HL-60 (cell line): ENCODE results near the gene PDPN.

Source experiments
- DNase-seq, 2 experiments: peaks; one replicate each; pipeline ENCODE4 v3.0.0-alpha.2; 2010 to 2020; ENCODE audit warnings: low read depth in 1 of 2, low spot score in 1 of 2
- H3K27ac ChIP-seq: fragments of 250-450 bp; sonication (Bioruptor Pico); replicated peaks from 2 replicates; pipeline ENCODE4 v1.5.1; 2020; ENCODE audit warnings: mild to moderate bottlenecking, moderate library complexity
- H3K27me3 ChIP-seq: fragments of 250-450 bp; sonication (Bioruptor Pico); 2 replicates; pipeline ENCODE4 v1.5.1; 2021; ENCODE audit warnings: mild to moderate bottlenecking, moderate library complexity; ENCODE audit not compliant: insufficient read depth, poor library complexity, severe bottlenecking
- H3K4me3 ChIP-seq: replicated peaks from 2 replicates; pipeline ENCODE4 v1.5.1; 2011; ENCODE audit warnings: mild to moderate bottlenecking, control low read depth, low read length; ENCODE audit not compliant: insufficient read depth
- GABPA ChIP-seq: IDR thresholded peaks from 2 replicates; pipeline ENCODE4 v1.6.1; 2012; ENCODE audit warnings: low read depth
- POLR2AphosphoS5 ChIP-seq: IDR thresholded peaks from 2 replicates; pipeline ENCODE4 v1.6.1; 2012; ENCODE audit warnings: low read depth
- SPI1 ChIP-seq: IDR thresholded peaks from 2 replicates; pipeline ENCODE4 v1.6.1; 2012; ENCODE audit warnings: low read depth, mild to moderate bottlenecking, borderline replicate concordance
- long read RNA-seq: library from polyadenylated mRNA; unstranded; transcript quantifications from one replicate; pipeline ENCODE4 v2.0.0, GENCODE V29; 2020
- TF ChIP-seq, protein P1 (sequence below): IDR thresholded peaks from one replicate; pipeline ENCODE4 v1.5.1; 2011; ENCODE audit warnings: low read length, control low read depth, inconsistent platforms; ENCODE audit not compliant: insufficient read depth
- TF ChIP-seq, protein P2 (sequence below): IDR thresholded peaks from 2 replicates; pipeline ENCODE4 v1.6.1; 2012; ENCODE audit warnings: low read depth; ENCODE audit not compliant: insufficient replicate concordance

Gene PDPN, protein sequence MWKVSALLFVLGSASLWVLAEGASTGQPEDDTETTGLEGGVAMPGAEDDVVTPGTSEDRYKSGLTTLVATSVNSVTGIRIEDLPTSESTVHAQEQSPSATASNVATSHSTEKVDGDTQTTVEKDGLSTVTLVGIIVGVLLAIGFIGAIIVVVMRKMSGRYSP
- long read RNA-seq = 0 reads

DNA sequence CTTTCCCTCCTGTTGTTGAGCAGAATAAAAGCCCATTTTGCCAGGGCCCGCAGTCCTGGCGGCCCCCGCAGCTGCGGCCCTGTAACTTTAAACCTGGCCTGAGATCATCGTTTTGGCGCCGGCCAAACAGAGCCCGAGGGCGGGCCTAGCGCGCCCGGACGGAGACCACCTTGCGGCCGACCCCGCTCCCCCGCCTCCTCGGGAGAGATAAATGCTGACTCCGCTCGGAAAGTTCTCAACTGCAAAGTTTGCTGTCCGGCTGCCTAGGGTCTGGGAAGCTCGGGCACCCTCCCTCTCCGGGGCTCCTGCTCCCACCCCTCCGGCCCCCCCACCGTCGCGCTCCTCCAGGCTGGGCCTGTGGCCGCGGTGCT, at the start of gene PDPN:
Gene PDPN (plus strand): TSS at position 238 of the 371 bp plus-strand sequence. CDS start 202 bp downstream, outside the sequence.
- TF ChIP-seq SPI1 (no peak), GABPA (no peak), POLR2AphosphoS5 (no peak)
- TF ChIP-seq, protein P1, sequence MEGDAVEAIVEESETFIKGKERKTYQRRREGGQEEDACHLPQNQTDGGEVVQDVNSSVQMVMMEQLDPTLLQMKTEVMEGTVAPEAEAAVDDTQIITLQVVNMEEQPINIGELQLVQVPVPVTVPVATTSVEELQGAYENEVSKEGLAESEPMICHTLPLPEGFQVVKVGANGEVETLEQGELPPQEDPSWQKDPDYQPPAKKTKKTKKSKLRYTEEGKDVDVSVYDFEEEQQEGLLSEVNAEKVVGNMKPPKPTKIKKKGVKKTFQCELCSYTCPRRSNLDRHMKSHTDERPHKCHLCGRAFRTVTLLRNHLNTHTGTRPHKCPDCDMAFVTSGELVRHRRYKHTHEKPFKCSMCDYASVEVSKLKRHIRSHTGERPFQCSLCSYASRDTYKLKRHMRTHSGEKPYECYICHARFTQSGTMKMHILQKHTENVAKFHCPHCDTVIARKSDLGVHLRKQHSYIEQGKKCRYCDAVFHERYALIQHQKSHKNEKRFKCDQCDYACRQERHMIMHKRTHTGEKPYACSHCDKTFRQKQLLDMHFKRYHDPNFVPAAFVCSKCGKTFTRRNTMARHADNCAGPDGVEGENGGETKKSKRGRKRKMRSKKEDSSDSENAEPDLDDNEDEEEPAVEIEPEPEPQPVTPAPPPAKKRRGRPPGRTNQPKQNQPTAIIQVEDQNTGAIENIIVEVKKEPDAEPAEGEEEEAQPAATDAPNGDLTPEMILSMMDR = no peak
- TF ChIP-seq, protein P2, sequence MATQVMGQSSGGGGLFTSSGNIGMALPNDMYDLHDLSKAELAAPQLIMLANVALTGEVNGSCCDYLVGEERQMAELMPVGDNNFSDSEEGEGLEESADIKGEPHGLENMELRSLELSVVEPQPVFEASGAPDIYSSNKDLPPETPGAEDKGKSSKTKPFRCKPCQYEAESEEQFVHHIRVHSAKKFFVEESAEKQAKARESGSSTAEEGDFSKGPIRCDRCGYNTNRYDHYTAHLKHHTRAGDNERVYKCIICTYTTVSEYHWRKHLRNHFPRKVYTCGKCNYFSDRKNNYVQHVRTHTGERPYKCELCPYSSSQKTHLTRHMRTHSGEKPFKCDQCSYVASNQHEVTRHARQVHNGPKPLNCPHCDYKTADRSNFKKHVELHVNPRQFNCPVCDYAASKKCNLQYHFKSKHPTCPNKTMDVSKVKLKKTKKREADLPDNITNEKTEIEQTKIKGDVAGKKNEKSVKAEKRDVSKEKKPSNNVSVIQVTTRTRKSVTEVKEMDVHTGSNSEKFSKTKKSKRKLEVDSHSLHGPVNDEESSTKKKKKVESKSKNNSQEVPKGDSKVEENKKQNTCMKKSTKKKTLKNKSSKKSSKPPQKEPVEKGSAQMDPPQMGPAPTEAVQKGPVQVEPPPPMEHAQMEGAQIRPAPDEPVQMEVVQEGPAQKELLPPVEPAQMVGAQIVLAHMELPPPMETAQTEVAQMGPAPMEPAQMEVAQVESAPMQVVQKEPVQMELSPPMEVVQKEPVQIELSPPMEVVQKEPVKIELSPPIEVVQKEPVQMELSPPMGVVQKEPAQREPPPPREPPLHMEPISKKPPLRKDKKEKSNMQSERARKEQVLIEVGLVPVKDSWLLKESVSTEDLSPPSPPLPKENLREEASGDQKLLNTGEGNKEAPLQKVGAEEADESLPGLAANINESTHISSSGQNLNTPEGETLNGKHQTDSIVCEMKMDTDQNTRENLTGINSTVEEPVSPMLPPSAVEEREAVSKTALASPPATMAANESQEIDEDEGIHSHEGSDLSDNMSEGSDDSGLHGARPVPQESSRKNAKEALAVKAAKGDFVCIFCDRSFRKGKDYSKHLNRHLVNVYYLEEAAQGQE = no peak
- no peak for DNase-seq
- H3K27me3 ChIP-seq = peaks cover 40% of the 10 kb centered on the region
- no peak within 1 kb of the TSS for H3K4me3 ChIP-seq
- H3K27ac ChIP-seq = no peak within 1 kb of the TSS

DNA sequence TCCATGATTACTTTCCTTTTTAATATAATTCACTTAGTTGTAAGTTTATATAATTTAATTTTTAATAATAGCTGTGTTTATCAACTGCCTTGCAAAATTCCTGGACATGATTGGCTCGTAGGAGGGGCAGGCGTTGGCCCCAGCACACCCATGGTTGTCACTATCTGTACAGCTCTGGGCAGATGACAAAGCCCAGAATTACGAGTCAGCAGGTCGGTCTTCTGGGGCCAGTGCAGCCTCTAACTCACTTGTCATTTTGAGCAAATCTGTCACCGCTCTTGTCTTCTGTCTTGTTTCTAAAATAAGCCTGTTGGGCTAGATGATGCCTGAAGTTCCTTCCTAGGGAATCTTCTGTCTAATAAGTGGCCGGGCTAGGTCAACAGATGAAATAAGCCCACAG, 48.4 kb upstream of the PDPN start:
- Histone ChIP-seq H3K4me3 (no peak overlapping the region), H3K27me3 (no peaks in the 10 kb centered on the region), H3K27ac (no peak overlapping the region)
- no peak for DNase-seq
- TF ChIP-seq, protein P2 = no peak
- TF ChIP-seq, protein P1 = no peak
- no peak for TF ChIP-seq POLR2AphosphoS5
- TF ChIP-seq GABPA = no peak
- no peak for TF ChIP-seq SPI1

DNA sequence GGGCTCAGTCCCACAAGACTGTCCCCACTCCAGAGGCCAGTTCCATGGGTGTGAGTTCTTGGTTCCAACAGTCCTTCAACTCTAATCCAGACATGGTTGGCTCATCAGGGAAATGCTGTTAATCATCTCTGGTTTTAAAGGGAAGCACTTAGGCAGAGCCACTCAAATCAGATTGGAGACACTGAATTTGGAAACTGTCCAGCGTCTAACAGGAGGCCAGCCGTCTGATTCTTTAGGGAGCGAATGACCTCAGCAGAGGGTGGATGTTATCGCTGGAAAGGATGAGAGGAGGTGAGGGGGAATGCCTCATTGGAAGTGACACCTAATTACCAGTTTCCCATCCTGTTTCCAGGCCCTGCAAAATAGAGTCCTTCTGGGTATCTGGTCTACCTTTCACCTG, 47.1 kb upstream of the PDPN start:
- Histone ChIP-seq H3K27me3 (no peaks in the 10 kb centered on the region), H3K27ac (no peak overlapping the region), H3K4me3 (no peak overlapping the region)
- TF ChIP-seq, protein P1 = no peak
- no peak for TF ChIP-seq POLR2AphosphoS5
- TF ChIP-seq GABPA = no peak
- TF ChIP-seq, protein P2 = no peak
- TF ChIP-seq SPI1 = no peak
- DNase-seq = no peak
